Measurements from ENCODE around the gene DNAJC5. TPM values are rescaled to one million over a fixed set of nuclear protein-coding genes. Genes with fewer than 3 reads are reported as not detected.
"Not testable (repeated sequence)": the region's sequence is repeated elsewhere in the genome, so short reads cannot be mapped to it uniquely, and the experiment has no call there.

The DNAJC5 gene, protein sequence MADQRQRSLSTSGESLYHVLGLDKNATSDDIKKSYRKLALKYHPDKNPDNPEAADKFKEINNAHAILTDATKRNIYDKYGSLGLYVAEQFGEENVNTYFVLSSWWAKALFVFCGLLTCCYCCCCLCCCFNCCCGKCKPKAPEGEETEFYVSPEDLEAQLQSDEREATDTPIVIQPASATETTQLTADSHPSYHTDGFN
- 42.3 TPM for total RNA-seq
- long read RNA-seq, full-length matches to known transcripts = 13 of 154 reads
- long read RNA-seq, partial matches to known transcripts = 114 of 154 reads
- long read RNA-seq, other reads (novel, unspliced or antisense) = 27 of 154 reads

DNA sequence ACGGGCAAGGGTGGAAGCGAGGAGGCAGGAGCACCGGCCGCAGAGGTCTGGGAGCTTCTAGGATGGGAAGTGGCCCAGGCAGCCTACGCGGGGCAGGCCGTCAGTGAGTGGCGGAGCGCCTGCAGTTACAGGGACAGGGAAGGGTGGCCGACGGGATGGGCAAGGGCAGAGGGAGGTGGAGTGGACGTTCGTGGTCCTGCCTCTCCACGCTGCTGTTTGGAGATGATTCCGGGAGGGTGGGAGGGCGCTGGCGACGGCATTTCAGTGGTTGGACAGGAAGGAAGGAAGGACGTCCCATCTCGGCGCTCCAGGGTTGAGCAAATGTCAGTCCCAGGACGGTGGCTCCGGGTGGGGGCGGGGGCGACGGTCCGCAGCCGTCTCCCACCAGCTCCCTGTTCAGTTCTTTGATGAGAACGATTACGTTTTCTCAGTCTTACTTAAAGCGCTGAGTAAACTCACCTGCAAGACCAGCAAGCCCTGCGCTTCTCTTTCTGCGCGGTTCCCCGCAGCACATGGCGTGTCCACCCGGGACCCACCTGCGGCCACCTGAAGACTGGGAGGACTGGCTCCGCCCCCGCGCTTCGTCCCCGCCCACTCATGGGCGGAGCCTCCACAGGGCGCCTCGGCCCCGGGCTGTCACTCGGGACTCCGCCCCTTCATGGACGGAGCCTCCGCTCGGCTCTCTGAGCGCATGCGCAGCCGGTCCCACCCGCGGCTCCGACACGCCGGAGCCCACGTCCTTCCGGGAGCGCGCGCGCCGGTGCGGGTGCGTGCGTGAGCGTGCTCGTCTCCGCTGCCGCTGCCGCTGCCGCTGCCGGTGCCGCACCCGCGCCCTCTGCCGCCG lies at the start of gene DNAJC5:
DNAJC5 (plus strand) TSS at position 769 of the 844 bp plus-strand sequence. CDS start 33,220 bp downstream, outside the sequence.
- intact Hi-C loops (cut with DNase I) = loop anchor here (5.0 kb wide), 1 partner anchor 78 kb away; no protein-coding TSS in a partner anchor
- DNase-seq (peak; percentile 97), ATAC-seq (ENCODE audit: poor library complexity) (peak; percentile 96)

DNA sequence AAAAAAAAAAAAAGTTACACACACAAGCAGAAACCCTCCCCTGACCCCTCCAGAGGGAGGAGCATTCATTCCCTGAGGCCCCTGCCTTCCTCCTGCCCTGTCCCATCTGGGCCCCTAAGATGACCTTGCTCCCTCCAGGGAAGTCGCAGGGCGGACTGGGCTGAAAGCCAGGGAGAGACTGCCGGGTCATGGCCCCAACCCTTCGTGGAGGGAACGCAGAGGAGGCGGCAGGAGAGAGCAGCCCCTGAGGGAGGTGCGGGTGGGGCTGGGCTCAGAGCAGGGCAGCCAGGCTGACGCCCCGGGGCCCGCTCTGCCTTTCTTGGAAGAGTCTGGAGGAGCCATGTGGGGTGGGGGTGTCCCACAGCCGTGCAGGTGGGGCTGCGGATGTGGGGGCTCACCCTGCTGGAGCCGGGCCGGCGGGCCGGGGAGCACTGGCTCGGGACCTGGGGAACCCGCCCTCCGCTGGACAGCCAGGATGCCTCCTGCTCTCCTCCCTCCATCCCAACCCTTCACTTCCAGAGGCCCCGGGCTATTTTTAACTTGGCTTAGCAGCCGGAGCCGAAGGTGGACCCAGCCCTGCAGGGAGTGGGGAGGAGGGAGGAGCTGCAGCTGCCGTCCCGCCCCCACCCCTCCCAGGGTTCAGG lies 48.7 kb upstream of the DNAJC5 start:
- peak; percentile 84 for DNase-seq
- ATAC-seq (ENCODE audit: poor library complexity) = peak; percentile 90
- intact Hi-C loops (cut with DNase I) = no loop called here

DNA sequence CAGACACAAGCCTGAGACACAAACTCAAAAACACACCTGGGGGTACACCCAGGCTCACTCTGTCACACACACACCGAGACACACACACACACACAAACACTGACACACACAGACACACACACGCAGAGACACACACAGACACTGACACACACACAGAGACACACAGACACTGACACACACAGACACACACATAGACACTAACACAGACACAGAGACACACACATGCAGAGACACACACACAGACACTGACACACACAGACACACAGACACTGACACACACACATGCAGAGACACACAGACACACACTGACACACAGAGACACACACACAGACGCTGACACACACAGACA lies 48.1 kb upstream of the DNAJC5 start:
- DNase-seq (no peak), ATAC-seq (ENCODE audit: poor library complexity) (no peak)
- intact Hi-C loops (cut with DNase I) = no loop called here

DNA sequence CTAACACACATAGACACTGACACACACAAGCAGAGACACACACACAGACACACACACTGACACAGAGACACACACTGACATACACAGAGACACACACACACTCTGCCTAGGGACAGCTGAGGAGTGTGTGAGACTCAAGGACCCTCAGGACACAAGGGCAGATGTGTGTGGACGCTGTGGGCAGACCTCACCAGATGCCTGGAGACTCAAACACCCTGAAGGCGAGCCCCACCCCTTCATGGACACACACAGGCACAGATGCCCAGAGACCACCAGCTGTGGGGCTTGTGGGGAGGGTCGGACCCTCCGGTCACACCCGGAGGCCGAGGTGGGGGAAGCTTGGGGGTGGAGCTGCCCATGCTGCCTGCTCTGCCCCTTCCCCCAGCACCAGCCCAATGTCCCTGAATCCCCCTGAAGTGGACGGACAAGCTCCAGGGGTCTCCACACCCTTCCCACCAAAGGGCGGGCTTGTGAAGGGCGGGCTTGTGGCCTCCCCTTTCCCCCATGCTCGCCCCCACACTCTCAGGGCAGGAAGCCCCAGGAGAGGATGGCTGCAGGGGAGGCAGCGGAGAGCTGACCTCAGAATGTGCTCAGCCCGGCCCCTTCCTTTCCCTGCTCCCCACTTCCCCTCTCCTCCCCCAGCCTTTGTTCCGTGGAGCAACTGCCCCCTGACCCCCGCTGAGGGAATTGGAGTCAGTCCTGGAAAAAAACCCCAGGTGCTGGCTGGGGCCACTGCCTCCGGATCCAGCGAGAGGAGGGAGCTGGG lies 47.5 kb upstream of the DNAJC5 start:
- intact Hi-C loops (cut with DNase I) = no loop called here
- ATAC-seq (ENCODE audit: poor library complexity) = no peak
- no peak for DNase-seq

DNA sequence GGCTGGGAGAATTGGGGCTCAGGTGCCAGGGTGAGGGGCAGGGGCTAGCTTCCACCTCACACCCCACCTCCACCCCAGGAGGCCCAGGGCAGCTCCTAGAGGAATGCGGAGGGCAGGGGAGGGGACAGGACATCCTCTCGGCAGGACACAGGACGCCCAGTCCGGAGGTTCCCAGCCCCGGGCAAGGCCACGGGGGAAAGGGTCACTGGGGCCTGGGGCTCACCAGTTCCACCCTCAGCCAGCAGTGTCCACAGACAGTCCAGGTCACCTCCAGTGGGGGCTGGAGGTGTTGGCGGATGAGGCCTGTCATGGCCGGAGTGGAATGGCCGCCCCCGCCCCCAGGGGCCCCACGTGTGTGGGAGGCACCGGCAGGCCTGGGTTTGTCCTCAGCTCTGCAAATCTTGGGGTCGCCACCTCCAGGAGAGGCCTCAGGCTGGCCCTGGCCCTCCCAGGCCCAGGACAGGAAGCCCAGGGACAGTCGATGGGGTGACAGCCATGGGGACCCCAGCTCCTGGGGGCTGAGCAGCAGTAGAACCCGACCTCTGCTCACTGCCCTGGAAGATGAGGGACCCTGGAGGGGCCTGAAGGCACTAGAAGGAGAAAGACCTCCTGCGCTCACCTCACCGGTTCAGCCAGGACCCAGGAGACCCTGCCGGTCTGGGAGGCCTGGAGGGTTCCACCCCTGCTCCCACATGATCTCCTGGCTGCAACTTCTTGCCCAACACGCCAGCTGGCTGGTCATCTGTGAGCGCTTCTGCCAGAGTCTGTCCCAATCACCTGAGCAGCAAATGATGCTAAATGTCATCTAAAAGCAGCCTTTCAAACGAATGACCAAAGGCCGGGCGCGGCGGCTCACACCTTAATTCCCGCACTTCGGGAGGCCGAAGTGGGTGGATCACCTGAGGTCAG lies 46.7 kb upstream of the DNAJC5 start:
- peak; percentile 7 for ATAC-seq (ENCODE audit: poor library complexity)
- intact Hi-C loops (cut with DNase I) = no loop called here
- DNase-seq = no peak

DNA sequence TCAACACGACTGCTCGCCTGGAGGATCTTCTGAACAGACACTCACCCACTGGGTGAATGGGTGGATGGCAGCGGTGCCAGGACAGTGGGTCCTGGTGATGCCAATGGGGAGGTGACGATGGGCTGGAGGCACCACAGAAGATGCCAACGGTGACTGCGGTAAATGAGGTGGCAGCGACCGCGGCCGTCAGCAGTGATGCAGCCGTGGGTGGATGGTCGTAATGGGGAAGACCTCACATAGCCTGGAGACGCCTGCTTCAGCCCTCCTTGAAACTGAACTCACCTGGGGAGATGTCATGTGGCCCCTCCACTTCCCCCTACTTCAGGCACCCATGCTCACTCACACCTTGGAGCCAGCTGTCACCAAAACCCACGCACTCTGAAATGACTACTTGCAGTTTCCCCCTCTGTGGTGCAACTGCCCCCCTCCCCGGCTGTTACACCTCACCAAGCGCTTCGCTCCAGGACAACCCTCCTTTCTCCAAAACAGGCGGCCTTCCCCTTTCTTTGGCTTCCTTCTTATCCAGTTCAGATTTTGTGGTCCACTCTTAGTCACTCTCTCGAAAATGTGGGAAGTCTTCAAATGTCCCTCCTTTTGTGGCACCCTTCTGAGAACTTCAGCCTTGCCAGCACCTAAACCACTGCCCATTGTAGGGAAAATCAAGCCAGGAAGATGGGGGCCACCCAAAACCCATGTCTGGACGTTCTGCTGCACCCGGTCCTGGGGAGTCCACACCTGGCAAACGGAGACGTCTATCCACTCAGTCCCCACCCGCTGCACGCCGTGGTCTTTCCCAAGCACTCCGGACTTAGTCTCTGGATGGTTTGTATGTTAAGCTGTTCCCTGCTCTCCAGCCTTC lies 44.0 kb upstream of the DNAJC5 start:
- intact Hi-C loops (cut with DNase I) = no loop called here
- ATAC-seq (ENCODE audit: poor library complexity) (no peak), DNase-seq (no peak)

DNA sequence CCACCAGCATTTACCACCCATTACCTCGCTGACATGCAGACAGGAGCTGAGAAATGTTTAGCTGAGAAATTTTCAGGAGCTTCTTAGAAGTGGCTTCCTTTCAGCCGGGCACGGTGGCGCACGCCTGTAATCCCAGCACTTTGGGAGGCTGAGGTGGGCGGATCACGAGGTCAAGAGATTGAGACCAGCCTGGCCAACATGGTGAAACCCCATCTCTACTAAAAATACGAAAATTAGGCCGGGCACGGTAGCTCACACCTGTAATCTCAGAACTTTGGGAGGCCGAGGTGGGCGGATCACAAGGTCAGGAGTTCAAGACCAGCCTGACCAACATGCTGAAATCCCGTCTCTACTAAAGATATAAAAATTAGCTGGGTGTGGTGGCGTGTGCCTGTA lies 43.4 kb upstream of the DNAJC5 start:
- ATAC-seq (ENCODE audit: poor library complexity); intact Hi-C loops (cut with DNase I); DNase-seq: not testable (repeated sequence)

DNA sequence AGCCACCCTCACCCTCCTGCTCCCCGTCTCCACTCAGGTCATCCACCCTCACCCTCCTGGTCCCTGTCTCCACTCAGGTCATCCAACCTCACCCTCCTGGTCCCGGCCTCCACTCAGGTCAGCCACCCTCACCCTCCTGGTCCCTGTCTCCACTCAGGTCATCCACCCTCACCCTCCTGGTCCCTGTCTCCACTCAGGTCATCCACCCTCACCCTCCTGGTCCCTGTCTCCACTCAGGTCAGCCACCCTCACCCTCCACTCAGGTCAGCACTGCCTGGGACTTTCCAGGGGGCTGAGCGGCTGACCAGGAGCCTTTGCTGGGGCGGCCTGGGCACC lies 41.2 kb upstream of the DNAJC5 start:
- intact Hi-C loops (cut with DNase I); ATAC-seq (ENCODE audit: poor library complexity); DNase-seq: not testable (repeated sequence)

DNA sequence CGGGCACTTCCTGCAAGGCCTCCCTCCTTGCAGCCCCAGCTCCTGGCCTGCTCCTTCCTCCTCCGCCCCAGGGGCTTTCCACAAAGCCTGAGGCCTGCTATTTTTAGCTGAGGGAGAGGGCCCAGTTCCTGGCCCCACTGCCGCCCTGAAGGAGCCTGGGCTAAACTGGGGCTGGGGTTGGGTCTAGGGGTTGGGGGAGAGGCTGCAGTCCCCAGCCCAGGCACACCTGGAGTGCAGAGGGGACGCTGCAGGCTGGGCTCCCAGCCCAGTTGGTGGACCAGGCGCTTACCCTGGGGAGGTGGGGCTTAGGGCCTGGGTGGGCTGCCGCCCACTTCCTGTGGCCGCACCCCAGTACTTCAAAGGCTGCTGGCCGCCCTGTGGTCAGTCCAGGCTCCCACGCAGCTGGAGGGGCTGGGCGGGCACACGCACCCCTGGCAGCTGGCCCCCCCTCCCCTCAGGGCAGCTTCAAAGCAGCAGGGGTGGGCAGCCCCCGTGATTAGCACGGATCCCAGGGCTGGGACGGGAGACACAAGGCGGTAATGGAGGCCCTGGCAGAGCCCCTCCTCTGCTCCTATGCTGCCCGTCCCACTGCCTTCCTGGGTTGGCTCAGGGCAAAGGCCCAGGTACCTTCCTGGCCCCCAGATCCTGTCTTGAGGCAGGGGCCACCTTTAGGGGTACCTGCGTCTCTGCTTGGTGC lies 40.7 kb upstream of the DNAJC5 start:
- peak; percentile 33 for ATAC-seq (ENCODE audit: poor library complexity)
- DNase-seq = no peak
- intact Hi-C loops (cut with DNase I) = no loop called here

DNA sequence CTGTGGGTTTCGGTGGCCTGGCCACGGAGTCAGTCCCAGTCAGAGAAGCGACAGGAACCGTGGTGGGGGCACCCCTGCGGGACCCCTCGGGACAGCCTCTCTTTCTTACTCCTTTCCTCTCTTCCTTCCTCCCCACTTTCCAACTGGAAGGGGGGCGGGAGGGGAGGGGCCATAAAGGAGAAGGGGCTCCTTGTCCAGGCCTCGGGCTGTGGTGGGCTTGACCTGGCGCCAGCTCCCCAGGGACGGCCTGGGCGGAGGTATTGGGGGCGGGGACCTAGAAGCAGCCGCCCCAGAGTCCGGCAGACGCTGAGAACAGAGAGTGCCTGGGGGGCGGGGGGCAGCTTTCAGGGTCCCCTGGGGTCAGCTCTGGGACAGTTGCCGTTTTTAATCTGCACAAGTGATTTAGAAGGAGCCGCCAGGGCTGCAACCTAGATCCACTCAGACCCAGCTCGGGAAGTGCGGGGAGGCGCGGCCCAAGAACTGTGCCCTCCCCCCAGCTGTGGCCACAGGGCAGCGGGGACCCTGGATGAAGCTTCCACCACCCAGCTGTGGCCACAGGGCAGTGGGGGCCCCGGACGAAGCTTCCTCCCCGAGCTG lies 40.1 kb upstream of the DNAJC5 start:
- DNase-seq (peak; percentile 76), ATAC-seq (ENCODE audit: poor library complexity) (peak; percentile 44)
- intact Hi-C loops (cut with DNase I) = no loop called here

DNA sequence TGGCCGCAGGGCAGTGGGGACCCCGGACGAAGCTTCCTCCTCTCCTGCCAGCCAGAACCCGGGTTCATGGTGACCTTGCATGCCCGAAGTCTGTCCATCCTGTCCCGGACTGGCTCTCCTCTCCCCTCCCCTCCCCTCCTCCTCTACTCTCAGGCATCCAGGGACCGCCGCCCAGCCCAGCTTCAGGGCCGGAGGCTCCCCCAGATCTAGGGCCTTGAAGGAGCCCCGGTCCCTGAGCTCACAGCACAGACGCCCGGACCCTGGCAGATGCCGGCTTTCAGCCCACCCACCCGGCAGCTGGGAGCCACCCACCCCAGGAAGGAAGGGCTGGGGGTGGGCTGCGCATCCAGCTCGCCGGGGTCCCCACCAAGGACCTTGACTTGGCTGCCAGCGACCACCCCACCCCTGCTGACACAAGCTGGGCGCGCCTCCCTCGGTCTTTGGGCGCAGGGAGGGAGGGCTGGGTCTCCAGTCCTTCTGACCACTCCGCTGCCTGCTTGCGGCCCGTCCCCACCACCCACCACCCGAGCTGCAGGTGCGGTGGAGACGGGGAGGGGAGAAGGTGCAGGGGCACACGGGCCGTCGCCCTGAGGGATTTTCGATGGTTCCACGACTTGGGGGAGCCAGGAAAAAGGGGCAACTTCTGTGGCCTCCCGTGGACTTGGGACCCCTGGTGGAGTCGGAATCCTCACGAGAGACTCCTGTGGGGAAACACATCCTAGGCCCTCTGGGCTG lies 39.4 kb upstream of the DNAJC5 start:
- intact Hi-C loops (cut with DNase I) = no loop called here
- peak; percentile 5 for ATAC-seq (ENCODE audit: poor library complexity)

DNA sequence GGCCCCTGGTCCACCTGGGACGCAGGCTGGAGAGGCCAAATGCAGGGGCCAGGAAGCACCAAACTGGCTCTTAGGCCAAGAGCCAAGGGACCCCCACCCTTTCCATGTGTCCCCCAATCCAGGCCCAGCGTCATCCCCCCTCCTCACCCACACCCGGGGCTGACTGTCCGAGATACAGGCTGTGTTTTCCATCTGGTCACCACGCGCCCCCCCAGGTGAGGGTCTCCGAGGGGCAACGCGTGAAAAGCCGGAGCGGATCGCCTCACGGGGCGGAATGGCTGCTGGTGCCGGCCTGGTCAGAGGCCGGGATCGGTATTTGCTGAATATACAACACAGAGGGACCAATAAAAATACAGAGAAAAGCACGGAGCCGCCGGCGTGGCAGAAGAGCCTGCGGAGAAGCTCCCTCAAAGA lies 38.8 kb upstream of the DNAJC5 start:
- ATAC-seq (ENCODE audit: poor library complexity) = no peak
- no peak for DNase-seq
- intact Hi-C loops (cut with DNase I) = no loop called here

More for the DNA sequence above, 39.4 kb upstream of the DNAJC5 start:
- DNase-seq = no peak

DNA sequence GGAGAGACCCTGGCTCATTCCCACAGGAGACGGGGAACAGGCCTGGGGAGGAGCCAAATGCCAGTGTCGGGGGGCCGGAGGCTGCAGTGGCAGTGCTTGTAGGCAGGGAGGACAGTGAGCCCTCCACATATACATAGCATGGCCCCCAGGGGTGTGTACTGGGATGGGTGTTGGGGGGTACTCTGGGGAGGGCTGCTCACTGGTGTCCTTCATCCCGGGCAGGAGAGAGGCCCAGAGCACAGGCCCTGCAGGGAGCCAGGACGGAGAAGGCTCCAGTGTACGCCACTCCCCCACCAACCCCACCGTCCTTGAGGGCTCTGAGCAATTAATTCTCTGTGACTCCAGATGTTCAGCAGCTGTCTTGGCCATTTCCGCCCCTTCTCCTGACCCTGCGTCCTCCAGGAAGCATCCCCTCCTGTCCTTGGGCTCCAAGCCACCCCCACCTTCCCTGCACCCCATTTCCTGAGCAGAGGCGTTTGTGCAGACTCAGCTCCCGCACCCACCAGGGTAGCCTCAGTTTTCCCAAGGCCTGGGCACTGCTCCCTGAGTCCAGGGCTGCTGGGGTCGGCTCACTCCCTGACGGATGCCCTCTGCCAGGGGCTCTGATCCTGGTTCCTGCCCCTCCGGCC lies 37.0 kb upstream of the DNAJC5 start:
- DNase-seq (peak; percentile 56), ATAC-seq (ENCODE audit: poor library complexity) (peak; percentile 4)
- intact Hi-C loops (cut with DNase I) = no loop called here

DNA sequence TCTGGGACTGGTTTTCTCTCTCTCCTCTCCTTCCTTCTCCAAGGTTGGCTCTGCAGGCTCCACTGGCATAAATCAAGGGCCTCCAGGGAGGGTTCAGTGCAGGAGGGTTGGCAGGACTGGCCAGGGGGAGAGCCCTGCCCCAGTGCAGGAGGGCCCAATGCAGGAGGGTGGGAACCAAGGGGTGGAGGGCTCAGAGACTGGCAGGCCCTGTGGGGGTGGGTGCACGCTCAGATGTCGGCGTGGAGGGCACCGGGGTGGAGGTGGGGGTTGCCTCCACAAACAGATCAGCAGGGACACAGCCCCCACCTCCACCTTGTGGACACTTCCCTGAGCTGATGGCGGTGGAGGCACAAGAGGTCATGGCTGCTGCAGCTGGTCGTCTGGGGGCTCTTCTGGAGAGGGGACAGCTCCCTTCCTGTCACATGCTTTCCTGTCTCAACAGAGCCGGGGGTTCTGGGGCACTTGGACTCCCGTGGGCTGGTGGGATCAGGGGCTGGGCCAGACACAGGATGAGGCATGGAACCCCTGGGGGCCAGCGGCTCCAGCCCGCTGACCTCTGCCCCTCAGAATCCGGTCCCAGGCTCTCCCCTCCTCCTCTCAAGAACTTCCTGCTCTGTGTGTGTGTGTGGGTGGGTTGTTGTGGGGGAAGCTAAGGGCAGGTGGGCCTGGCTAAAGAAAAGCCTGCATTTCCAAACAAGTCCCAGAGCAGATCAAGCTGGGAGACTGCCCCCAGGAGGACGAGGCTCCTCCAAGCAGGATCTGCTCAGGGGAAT lies 36.3 kb upstream of the DNAJC5 start:
- intact Hi-C loops (cut with DNase I) = no loop called here

More for the DNA sequence above, 36.3 kb upstream of the DNAJC5 start:
- ATAC-seq (ENCODE audit: poor library complexity) (peak; percentile 8), DNase-seq (peak; percentile 62)
